K562 (cell line): ENCODE results near the gene ARPC1A. TPM values are rescaled to one million over a fixed set of nuclear protein-coding genes. Genes with fewer than 3 reads are reported as not detected.

Experiments used
- CBFB ChIP-seq: sonication (generic); formaldehyde crosslinking; IDR thresholded peaks from 2 replicates; pipeline ENCODE4 v1.4.0; 2020; ENCODE audit warnings: mild to moderate bottlenecking, missing genetic modification reagents
- EZH2 ChIP-seq: IDR thresholded peaks from 2 replicates; pipeline ENCODE4 v1.6.1; 2012; ENCODE audit warnings: low read depth, mild to moderate bottlenecking, inconsistent platforms, low read length, borderline replicate concordance
- FUS ChIP-seq: fragments of 200-400 bp; formaldehyde crosslinking; optimal IDR thresholded peaks from 2 replicates; pipeline ENCODE3; 2017; ENCODE audit warnings: low read depth, low read length
- MEIS2 ChIP-seq: fragments of 450-650 bp; IDR thresholded peaks from 2 replicates; pipeline ENCODE4 v1.6.1; 2014; ENCODE audit warnings: mild to moderate bottlenecking; ENCODE audit not compliant: partially characterized antibody
- MNT ChIP-seq, 2 experiments: fragments of 450-650 bp; conservative IDR thresholded peaks; 2 replicates each; pipeline ENCODE4 v1.6.1; 2017; ENCODE audit warnings: mild to moderate bottlenecking in 2 of 2, moderate library complexity in 2 of 2
- NR2C2 ChIP-seq, 2 experiments: fragments of 200-800 bp in 1 of 2; sonication (Bioruptor generic) in 1 of 2; sonication (generic) in 1 of 2; formaldehyde crosslinking in 1 of 2; IDR thresholded peaks; 2 replicates each; pipeline versions ENCODE4 v1.6.1 to v1.8.0; 2016 to 2022; ENCODE audit warnings: mild to moderate bottlenecking in 1 of 2, missing compliant biosample characterization in 1 of 2, missing genetic modification characterization in 1 of 2, missing genetic modification reagents in 1 of 2
- PRPF4 ChIP-seq: fragments of 200-400 bp; formaldehyde crosslinking; IDR thresholded peaks from one replicate; pipeline ENCODE4 v1.6.1; 2017; ENCODE audit warnings: low read length, low read depth, mild to moderate bottlenecking; ENCODE audit not compliant: insufficient read depth, poor library complexity, severe bottlenecking
- SAP30 ChIP-seq: fragments of 200-600 bp; sonication (generic); IDR thresholded peaks from 2 replicates; pipeline ENCODE4 v1.6.1; 2012; ENCODE audit warnings: borderline replicate concordance, low read depth, mild to moderate bottlenecking, moderate library complexity, low read length, control low read depth, inconsistent platforms; ENCODE audit not compliant: insufficient read depth, poor library complexity, severe bottlenecking
- ZBTB7A ChIP-seq: IDR thresholded peaks from 2 replicates; pipeline ENCODE4 v1.6.1; 2011; ENCODE audit warnings: low read depth, mild to moderate bottlenecking, low read length, moderate library complexity, borderline replicate concordance; ENCODE audit not compliant: control insufficient read depth
- ZNF212 ChIP-seq: fragments of 450-650 bp; formaldehyde crosslinking; IDR thresholded peaks from 2 replicates; pipeline ENCODE4 v1.4.0; 2020; ENCODE audit warnings: mild to moderate bottlenecking
- polyA plus RNA-seq, 8 experiments: library from polyadenylated mRNA; depleted of rRNA in 4 of 8; stranded (reverse) in 5 of 8; unstranded in 3 of 8; fragments of >200 nt; fragmentation: Nextera tagmentation in 2 of 8; fragmentation: Illumina TruSeq in 1 of 8; extraction: Ambion mirVana in 2 of 8; extraction: Trizol in 1 of 8; gene quantifications; 2 replicates each; pipeline versions ENCODE4 v1.2.1 to v1.2.3, GENCODE V29; 2011 to 2014; ENCODE audit warnings: inconsistent platforms in 1 of 8, missing spikeins in 1 of 8
- total RNA-seq, 7 experiments: library from RNA; depleted of rRNA in 6 of 7; stranded (reverse); fragments of >200 nt in 6 of 7; fragmentation: Illumina TruSeq in 2 of 7; extraction: Trizol in 2 of 7; gene quantifications; 2 replicates each; pipeline versions ENCODE4 v1.2.1 to v1.2.3, GENCODE V29; 2011 to 2021; ENCODE audit warnings: low replicate concordance in 1 of 7
- TF ChIP-seq, protein P1 (sequence below): fragments of 450-650 bp; IDR thresholded peaks from 2 replicates; pipeline ENCODE4 v1.6.1; 2016; ENCODE audit warnings: mild to moderate bottlenecking, moderate library complexity
- TF ChIP-seq, protein P2 (sequence below): IDR thresholded peaks from 2 replicates; pipeline ENCODE4 v1.6.1; 2014; ENCODE audit warnings: antibody characterized with exemption

The ARPC1A gene
- total and polyA plus RNA-seq, 9 of the 15 experiments (the other 6 are each of a cell fraction or from before 2014, with no cell fraction given): 39.5 to 151 (median 86.1) TPM

- no peak for TF ChIP-seq MNT (conservative IDR thresholded peaks at IDR 0.05)
- peak; percentile 65 for TF ChIP-seq SAP30
- TF ChIP-seq EZH2: no peak
- no peak for TF ChIP-seq MEIS2
- no peak for TF ChIP-seq NR2C2 (CRISPR knock-in tag; IDR thresholded peaks at IDR 0.05)
- TF ChIP-seq NR2C2 (tag; IDR thresholded peaks at IDR 0.05): no peak
- TF ChIP-seq ZNF212: no peak
- TF ChIP-seq, protein P1, sequence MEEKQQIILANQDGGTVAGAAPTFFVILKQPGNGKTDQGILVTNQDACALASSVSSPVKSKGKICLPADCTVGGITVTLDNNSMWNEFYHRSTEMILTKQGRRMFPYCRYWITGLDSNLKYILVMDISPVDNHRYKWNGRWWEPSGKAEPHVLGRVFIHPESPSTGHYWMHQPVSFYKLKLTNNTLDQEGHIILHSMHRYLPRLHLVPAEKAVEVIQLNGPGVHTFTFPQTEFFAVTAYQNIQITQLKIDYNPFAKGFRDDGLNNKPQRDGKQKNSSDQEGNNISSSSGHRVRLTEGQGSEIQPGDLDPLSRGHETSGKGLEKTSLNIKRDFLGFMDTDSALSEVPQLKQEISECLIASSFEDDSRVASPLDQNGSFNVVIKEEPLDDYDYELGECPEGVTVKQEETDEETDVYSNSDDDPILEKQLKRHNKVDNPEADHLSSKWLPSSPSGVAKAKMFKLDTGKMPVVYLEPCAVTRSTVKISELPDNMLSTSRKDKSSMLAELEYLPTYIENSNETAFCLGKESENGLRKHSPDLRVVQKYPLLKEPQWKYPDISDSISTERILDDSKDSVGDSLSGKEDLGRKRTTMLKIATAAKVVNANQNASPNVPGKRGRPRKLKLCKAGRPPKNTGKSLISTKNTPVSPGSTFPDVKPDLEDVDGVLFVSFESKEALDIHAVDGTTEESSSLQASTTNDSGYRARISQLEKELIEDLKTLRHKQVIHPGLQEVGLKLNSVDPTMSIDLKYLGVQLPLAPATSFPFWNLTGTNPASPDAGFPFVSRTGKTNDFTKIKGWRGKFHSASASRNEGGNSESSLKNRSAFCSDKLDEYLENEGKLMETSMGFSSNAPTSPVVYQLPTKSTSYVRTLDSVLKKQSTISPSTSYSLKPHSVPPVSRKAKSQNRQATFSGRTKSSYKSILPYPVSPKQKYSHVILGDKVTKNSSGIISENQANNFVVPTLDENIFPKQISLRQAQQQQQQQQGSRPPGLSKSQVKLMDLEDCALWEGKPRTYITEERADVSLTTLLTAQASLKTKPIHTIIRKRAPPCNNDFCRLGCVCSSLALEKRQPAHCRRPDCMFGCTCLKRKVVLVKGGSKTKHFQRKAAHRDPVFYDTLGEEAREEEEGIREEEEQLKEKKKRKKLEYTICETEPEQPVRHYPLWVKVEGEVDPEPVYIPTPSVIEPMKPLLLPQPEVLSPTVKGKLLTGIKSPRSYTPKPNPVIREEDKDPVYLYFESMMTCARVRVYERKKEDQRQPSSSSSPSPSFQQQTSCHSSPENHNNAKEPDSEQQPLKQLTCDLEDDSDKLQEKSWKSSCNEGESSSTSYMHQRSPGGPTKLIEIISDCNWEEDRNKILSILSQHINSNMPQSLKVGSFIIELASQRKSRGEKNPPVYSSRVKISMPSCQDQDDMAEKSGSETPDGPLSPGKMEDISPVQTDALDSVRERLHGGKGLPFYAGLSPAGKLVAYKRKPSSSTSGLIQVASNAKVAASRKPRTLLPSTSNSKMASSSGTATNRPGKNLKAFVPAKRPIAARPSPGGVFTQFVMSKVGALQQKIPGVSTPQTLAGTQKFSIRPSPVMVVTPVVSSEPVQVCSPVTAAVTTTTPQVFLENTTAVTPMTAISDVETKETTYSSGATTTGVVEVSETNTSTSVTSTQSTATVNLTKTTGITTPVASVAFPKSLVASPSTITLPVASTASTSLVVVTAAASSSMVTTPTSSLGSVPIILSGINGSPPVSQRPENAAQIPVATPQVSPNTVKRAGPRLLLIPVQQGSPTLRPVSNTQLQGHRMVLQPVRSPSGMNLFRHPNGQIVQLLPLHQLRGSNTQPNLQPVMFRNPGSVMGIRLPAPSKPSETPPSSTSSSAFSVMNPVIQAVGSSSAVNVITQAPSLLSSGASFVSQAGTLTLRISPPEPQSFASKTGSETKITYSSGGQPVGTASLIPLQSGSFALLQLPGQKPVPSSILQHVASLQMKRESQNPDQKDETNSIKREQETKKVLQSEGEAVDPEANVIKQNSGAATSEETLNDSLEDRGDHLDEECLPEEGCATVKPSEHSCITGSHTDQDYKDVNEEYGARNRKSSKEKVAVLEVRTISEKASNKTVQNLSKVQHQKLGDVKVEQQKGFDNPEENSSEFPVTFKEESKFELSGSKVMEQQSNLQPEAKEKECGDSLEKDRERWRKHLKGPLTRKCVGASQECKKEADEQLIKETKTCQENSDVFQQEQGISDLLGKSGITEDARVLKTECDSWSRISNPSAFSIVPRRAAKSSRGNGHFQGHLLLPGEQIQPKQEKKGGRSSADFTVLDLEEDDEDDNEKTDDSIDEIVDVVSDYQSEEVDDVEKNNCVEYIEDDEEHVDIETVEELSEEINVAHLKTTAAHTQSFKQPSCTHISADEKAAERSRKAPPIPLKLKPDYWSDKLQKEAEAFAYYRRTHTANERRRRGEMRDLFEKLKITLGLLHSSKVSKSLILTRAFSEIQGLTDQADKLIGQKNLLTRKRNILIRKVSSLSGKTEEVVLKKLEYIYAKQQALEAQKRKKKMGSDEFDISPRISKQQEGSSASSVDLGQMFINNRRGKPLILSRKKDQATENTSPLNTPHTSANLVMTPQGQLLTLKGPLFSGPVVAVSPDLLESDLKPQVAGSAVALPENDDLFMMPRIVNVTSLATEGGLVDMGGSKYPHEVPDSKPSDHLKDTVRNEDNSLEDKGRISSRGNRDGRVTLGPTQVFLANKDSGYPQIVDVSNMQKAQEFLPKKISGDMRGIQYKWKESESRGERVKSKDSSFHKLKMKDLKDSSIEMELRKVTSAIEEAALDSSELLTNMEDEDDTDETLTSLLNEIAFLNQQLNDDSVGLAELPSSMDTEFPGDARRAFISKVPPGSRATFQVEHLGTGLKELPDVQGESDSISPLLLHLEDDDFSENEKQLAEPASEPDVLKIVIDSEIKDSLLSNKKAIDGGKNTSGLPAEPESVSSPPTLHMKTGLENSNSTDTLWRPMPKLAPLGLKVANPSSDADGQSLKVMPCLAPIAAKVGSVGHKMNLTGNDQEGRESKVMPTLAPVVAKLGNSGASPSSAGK: no peak
- TF ChIP-seq CBFB: no peak
- no peak for TF ChIP-seq FUS
- TF ChIP-seq ZBTB7A: no peak
- no peak for TF ChIP-seq PRPF4
- TF ChIP-seq, protein P2, sequence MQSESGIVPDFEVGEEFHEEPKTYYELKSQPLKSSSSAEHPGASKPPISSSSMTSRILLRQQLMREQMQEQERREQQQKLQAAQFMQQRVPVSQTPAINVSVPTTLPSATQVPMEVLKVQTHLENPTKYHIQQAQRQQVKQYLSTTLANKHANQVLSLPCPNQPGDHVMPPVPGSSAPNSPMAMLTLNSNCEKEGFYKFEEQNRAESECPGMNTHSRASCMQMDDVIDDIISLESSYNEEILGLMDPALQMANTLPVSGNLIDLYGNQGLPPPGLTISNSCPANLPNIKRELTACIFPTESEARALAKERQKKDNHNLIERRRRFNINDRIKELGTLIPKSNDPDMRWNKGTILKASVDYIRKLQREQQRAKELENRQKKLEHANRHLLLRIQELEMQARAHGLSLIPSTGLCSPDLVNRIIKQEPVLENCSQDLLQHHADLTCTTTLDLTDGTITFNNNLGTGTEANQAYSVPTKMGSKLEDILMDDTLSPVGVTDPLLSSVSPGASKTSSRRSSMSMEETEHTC: no peak
Observed at GRCh38 chr7:99409192-99409572, 83.5 kb downstream of the ARPC1A start (continued).
